Sigmoid colon (tissue), 4 donors: Measurements from ENCODE around the gene RIMS4.

Experiments
- EP300 ChIP-seq, 4 donors: sonication (generic); formaldehyde crosslinking; IDR thresholded peaks; one replicate each; pipeline ENCODE4 v1.6.1; 2017; ENCODE audit warnings: antibody characterized with exemption in 4 of 4
- TF ChIP-seq, protein P1 (sequence below), 4 experiments: fragments of 450-650 bp in 3 of 4; fragments of 200-600 bp in 1 of 4; IDR thresholded peaks; one replicate each; pipeline ENCODE4 v1.5.1; 2016 to 2019; ENCODE audit warnings: antibody characterized with exemption in 4 of 4, mild to moderate bottlenecking in 3 of 4, moderate library complexity in 2 of 4

DNA sequence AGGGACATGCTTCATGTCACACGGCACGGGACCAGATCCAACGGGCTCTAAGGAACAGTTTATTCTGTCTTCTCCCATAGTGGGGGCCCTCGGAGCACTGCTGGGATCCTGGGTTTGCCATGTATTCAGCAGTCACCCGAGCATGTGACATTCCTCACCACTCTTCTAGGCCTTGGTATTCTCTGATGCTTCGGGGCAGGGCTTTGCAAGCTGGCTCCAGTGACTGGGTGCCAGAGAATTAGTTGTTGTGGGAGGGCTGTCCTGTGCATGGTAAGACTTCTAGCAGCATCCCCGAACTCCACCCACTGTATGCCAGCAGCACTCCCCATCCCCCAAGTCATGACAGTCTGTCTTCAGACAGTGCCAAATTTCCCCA is 89.7 kb downstream of the RIMS4 start:
- TF ChIP-seq, protein P1, sequence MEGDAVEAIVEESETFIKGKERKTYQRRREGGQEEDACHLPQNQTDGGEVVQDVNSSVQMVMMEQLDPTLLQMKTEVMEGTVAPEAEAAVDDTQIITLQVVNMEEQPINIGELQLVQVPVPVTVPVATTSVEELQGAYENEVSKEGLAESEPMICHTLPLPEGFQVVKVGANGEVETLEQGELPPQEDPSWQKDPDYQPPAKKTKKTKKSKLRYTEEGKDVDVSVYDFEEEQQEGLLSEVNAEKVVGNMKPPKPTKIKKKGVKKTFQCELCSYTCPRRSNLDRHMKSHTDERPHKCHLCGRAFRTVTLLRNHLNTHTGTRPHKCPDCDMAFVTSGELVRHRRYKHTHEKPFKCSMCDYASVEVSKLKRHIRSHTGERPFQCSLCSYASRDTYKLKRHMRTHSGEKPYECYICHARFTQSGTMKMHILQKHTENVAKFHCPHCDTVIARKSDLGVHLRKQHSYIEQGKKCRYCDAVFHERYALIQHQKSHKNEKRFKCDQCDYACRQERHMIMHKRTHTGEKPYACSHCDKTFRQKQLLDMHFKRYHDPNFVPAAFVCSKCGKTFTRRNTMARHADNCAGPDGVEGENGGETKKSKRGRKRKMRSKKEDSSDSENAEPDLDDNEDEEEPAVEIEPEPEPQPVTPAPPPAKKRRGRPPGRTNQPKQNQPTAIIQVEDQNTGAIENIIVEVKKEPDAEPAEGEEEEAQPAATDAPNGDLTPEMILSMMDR (IDR thresholded peaks at IDR 0.05): no peak
- TF ChIP-seq EP300 (IDR thresholded peaks at IDR 0.05): no peak
